GM12878 (cell line): Measurements from ENCODE around the gene TGFB1I1. TPM values are rescaled to one million over a fixed set of nuclear protein-coding genes. Genes with fewer than 3 reads are reported as not detected.

ENCODE experiments used
- ATAC-seq: fragments of 200-7000 bp; cut with Tn5 transposase; 3 replicates; pipeline ENCODE4 v1.9.1; 2020; ENCODE audit warnings: mild to moderate bottlenecking, moderate library complexity
- BruUV-seq: library from RNA; stranded (reverse); fragments of 400-500 nt; replicated peaks from 2 replicates; lab custom pipeline; 2021; lab: Mats Ljungman, UMichigan
- CTCF ChIA-PET: fragments of 300-600 bp; sonication (Branson Sonifier 250); formaldehyde crosslinking; extraction: SDS; loops from one replicate; lab custom pipeline; 2021; ENCODE audit warnings: inconsistent platforms; lab: Yijun Ruan, JAX
- POLR2A ChIA-PET: fragments of 350-600 bp; formaldehyde crosslinking; extraction: SDS; loops from one replicate; lab custom pipeline; 2021; ENCODE audit warnings: inconsistent platforms; lab: Charles Lee
- RAD21 ChIA-PET: fragments of 300-600 bp; sonication (Branson Sonifier 250); formaldehyde crosslinking; loops from one replicate; lab custom pipeline; 2023; ENCODE audit warnings: antibody characterized with exemption; ENCODE audit not compliant: unreplicated experiment; lab: Charles Lee
- SMC1A ChIA-PET: fragments of 300-600 bp; sonication (Branson Sonifier 250); formaldehyde crosslinking; loops from one replicate; lab custom pipeline; 2023; ENCODE audit not compliant: unreplicated experiment, uncharacterized antibody; lab: Charles Lee
- DNase-seq: peaks from one replicate; pipeline ENCODE4 v3.0.0-alpha.2; 2011; ENCODE audit warnings: low read depth, low spot score
- FAIRE-seq: peaks from 3 replicates; lab custom pipeline; 2011; peaks lifted over from hg19 to GRCh38; lab: Jason Lieb, UNC
- H2AFZ ChIP-seq: 2 replicates; pipeline ENCODE4 v1.6.0; 2011; ENCODE audit warnings: low read depth, low read length, control low read depth; ENCODE audit not compliant: control insufficient read depth
- H3K27ac ChIP-seq: 2 replicates; pipeline ENCODE4 v1.5.1; 2011; ENCODE audit warnings: control low read depth; ENCODE audit not compliant: control insufficient read depth, insufficient read depth
- H3K27me3 ChIP-seq, 2 experiments: replicated peaks in 1 of 2; 2 replicates each; pipeline versions ENCODE4 v1.6.0 to v1.6.1; 2011; ENCODE audit warnings: low read length in 1 of 2; ENCODE audit not compliant: control insufficient read depth in 2 of 2, insufficient read depth in 2 of 2
- H3K36me3 ChIP-seq, 2 experiments: 2 replicates each; pipeline ENCODE4 v1.5.1; 2011; ENCODE audit warnings: low read length in 1 of 2; ENCODE audit not compliant: control insufficient read depth in 2 of 2, insufficient read depth in 2 of 2
- H3K4me1 ChIP-seq: 2 replicates; pipeline ENCODE4 v1.6.1; 2011; ENCODE audit warnings: mild to moderate bottlenecking, low read length, moderate library complexity, mixed read lengths; ENCODE audit not compliant: control insufficient read depth, insufficient read depth
- H3K4me2 ChIP-seq: 2 replicates; pipeline ENCODE4 v1.6.0; 2011; ENCODE audit warnings: control low read depth; ENCODE audit not compliant: control insufficient read depth, insufficient read depth
- H3K4me3 ChIP-seq: fragments of 200-600 bp; sonication (generic); 2 replicates; pipeline ENCODE4 v1.5.1; 2016
- H3K79me2 ChIP-seq: 2 replicates; pipeline ENCODE4 v1.6.0; 2011; ENCODE audit warnings: low read length; ENCODE audit not compliant: control insufficient read depth, insufficient read depth
- H3K9ac ChIP-seq: 2 replicates; pipeline ENCODE4 v1.8.0; 2011; ENCODE audit warnings: low read length, control low read depth, mixed read lengths; ENCODE audit not compliant: control insufficient read depth, insufficient read depth
- H3K9me3 ChIP-seq: replicated peaks from 3 replicates; pipeline ENCODE4 v1.5.1; 2011; ENCODE audit warnings: mild to moderate bottlenecking, low read length; ENCODE audit not compliant: control insufficient read depth, insufficient read depth
- H4K20me1 ChIP-seq: 2 replicates; pipeline ENCODE4 v1.6.0; 2011; ENCODE audit not compliant: control insufficient read depth, insufficient read depth
- BCL11A ChIP-seq: IDR thresholded peaks from 2 replicates; pipeline ENCODE4 v1.6.1; 2011; ENCODE audit warnings: low read depth, low read length
- BMI1 ChIP-seq: fragments of 450-650 bp; IDR thresholded peaks from 2 replicates; pipeline ENCODE4 v1.6.1; 2016; ENCODE audit warnings: mild to moderate bottlenecking, moderate library complexity, borderline replicate concordance
- FOXM1 ChIP-seq: IDR thresholded peaks from 2 replicates; pipeline ENCODE4 v1.6.1; 2012; ENCODE audit warnings: low read depth, mild to moderate bottlenecking, inconsistent platforms, low read length, moderate library complexity
- HDAC6 ChIP-seq: fragments of 200-600 bp; sonication (generic); IDR thresholded peaks from one replicate; pipeline ENCODE4 v1.8.0; 2017; ENCODE audit warnings: antibody characterized with exemption; ENCODE audit not compliant: unreplicated experiment
- POU2F2 ChIP-seq: IDR thresholded peaks from 3 replicates; pipeline ENCODE4 v1.6.1; 2011; ENCODE audit warnings: low read depth, mild to moderate bottlenecking, low read length, borderline replicate concordance
- SMAD5 ChIP-seq: IDR thresholded peaks from 2 replicates; pipeline ENCODE4 v1.6.1; 2016; ENCODE audit warnings: antibody characterized with exemption, low read depth
- SUZ12 ChIP-seq: fragments of 200-600 bp; sonication (generic); IDR thresholded peaks from one replicate; pipeline ENCODE4 v1.6.1; 2018; ENCODE audit warnings: antibody characterized with exemption, mild to moderate bottlenecking; ENCODE audit not compliant: unreplicated experiment
- ZNF24 ChIP-seq: fragments of 450-650 bp; IDR thresholded peaks from 2 replicates; pipeline ENCODE4 v1.6.1; 2017; ENCODE audit warnings: antibody characterized with exemption, mild to moderate bottlenecking
- ZNF274 ChIP-seq: IDR thresholded peaks from one replicate; pipeline ENCODE4 v1.8.0; 2011; ENCODE audit not compliant: insufficient read length, insufficient read depth
- WGBS: methylation state at CpG from one replicate; pipeline ENCODE4 v1.1.6; 2016; ENCODE audit warnings: low lambda C conversion rate; ENCODE audit not compliant: insufficient replicate concordance, insufficient coverage; ENCODE audit errors: missing lambda C conversion rate; 5-methylcytosine and 5-hydroxymethylcytosine counted together
- in situ Hi-C: fragments of 300-500 bp; cut with MboI; formaldehyde crosslinking; loops from 9 replicates; pipeline ENCODE4 v1.14.3; 2018; ENCODE audit warnings: mixed read lengths
- intact Hi-C: fragments of 100-400 bp; cut with micrococcal nuclease; formaldehyde crosslinking; loops from one replicate; pipeline ENCODE4 v1.14.2; 2022; ENCODE audit not compliant: unreplicated experiment
- polyA plus RNA-seq, 11 experiments: library from polyadenylated mRNA; depleted of rRNA in 4 of 11; unstranded in 6 of 11; stranded (reverse) in 5 of 11; fragments of >200 nt; fragmentation: Nextera tagmentation in 4 of 11; fragmentation: Illumina TruSeq in 1 of 11; extraction: Ambion mirVana in 4 of 11; extraction: Trizol in 1 of 11; gene quantifications; 1 replicate in 1 of 11; 2 replicates in 10 of 11; pipeline versions ENCODE4 v1.2.1 to v1.2.3, GENCODE V29; 2011 to 2016; ENCODE audit warnings: inconsistent platforms in 2 of 11, missing spikeins in 2 of 11, low read depth in 1 of 11
- total RNA-seq, 4 experiments: library from RNA; depleted of rRNA in 3 of 4; stranded (reverse); fragments of >200 nt in 3 of 4; fragmentation: Illumina TruSeq in 1 of 4; extraction: Trizol in 1 of 4; gene quantifications; 2 replicates each; pipeline versions ENCODE4 v1.2.1 to v1.2.3, GENCODE V29; 2013 to 2021
- TF ChIP-seq, protein P1 (sequence below): fragments of 150-350 bp; IDR thresholded peaks from 2 replicates; pipeline ENCODE4 v1.6.1; 2014; ENCODE audit warnings: mild to moderate bottlenecking, low read depth, low read length
- TF ChIP-seq, protein P2 (sequence below): IDR thresholded peaks from 2 replicates; pipeline ENCODE4 v1.6.1; 2012; ENCODE audit warnings: low read depth, low read length, improper control_type of control experiment
- TF ChIP-seq, protein P3 (sequence below): IDR thresholded peaks from 2 replicates; pipeline ENCODE4 v1.6.1; 2012; ENCODE audit warnings: improper control_type of control experiment, low read depth, low read length; ENCODE audit not compliant: insufficient replicate concordance
- TF ChIP-seq, protein P4 (sequence below): IDR thresholded peaks from 2 replicates; pipeline ENCODE4 v1.6.1; 2012; ENCODE audit warnings: low read depth, low read length, improper control_type of control experiment

Gene TGFB1I1
- total and polyA plus RNA-seq, 10 of the 15 experiments (the other 5 are each of a cell fraction or from before 2014, with no cell fraction given): 0.13 to 2.3 (median 0.41) TPM; not detected in 2

DNA sequence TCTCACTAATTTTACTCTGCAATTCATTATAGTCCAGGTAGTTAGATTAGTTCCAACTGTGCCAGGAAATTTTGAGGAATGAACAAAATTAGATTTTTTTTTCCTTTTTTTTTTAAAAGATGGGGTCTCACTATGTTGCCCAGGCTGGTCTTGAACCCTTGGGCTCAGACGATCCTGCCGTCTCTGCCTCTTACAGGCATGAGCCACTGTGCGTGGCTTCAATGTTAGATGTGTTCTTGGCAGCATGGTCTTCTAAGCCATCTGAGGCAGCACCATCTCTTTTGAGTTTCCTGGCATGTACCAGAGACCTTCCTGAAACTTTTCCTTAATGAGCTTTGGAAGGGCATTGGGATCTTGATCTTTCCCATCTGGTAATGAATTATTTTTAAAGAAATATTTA lies 53.2 kb downstream of the TGFB1I1 start:
- FAIRE-seq: no peak

More for the DNA sequence above, 53.2 kb downstream of the TGFB1I1 start:
- H2AFZ ChIP-seq: no peak overlapping the region
- H3K9ac ChIP-seq: no peak overlapping the region
- no peaks in the 10 kb centered on the region for H3K36me3 ChIP-seq
- H3K79me2 ChIP-seq: no peaks in the 10 kb centered on the region
- no peak overlapping the region for H3K4me2 ChIP-seq
- in situ Hi-C loops: no loop called here
- no peak overlapping the region for H3K4me3 ChIP-seq
- ChIA-PET POLR2A (no interaction called here), RAD21 (no interaction called here)
- no peak overlapping the region for H3K27ac ChIP-seq
- ATAC-seq: no peak
- TF ChIP-seq ZNF274 (no peak), BCL11A (no peak), FOXM1 (no peak), SUZ12 (no peak), HDAC6 (no peak), BMI1 (no peak), ZNF24 (no peak), POU2F2 (no peak), SMAD5 (no peak)
- TF ChIP-seq, protein P1, sequence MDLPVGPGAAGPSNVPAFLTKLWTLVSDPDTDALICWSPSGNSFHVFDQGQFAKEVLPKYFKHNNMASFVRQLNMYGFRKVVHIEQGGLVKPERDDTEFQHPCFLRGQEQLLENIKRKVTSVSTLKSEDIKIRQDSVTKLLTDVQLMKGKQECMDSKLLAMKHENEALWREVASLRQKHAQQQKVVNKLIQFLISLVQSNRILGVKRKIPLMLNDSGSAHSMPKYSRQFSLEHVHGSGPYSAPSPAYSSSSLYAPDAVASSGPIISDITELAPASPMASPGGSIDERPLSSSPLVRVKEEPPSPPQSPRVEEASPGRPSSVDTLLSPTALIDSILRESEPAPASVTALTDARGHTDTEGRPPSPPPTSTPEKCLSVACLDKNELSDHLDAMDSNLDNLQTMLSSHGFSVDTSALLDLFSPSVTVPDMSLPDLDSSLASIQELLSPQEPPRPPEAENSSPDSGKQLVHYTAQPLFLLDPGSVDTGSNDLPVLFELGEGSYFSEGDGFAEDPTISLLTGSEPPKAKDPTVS: no peak
- TF ChIP-seq, protein P2, sequence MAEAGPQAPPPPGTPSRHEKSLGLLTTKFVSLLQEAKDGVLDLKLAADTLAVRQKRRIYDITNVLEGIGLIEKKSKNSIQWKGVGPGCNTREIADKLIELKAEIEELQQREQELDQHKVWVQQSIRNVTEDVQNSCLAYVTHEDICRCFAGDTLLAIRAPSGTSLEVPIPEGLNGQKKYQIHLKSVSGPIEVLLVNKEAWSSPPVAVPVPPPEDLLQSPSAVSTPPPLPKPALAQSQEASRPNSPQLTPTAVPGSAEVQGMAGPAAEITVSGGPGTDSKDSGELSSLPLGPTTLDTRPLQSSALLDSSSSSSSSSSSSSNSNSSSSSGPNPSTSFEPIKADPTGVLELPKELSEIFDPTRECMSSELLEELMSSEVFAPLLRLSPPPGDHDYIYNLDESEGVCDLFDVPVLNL: no peak
- TF ChIP-seq, protein P3, sequence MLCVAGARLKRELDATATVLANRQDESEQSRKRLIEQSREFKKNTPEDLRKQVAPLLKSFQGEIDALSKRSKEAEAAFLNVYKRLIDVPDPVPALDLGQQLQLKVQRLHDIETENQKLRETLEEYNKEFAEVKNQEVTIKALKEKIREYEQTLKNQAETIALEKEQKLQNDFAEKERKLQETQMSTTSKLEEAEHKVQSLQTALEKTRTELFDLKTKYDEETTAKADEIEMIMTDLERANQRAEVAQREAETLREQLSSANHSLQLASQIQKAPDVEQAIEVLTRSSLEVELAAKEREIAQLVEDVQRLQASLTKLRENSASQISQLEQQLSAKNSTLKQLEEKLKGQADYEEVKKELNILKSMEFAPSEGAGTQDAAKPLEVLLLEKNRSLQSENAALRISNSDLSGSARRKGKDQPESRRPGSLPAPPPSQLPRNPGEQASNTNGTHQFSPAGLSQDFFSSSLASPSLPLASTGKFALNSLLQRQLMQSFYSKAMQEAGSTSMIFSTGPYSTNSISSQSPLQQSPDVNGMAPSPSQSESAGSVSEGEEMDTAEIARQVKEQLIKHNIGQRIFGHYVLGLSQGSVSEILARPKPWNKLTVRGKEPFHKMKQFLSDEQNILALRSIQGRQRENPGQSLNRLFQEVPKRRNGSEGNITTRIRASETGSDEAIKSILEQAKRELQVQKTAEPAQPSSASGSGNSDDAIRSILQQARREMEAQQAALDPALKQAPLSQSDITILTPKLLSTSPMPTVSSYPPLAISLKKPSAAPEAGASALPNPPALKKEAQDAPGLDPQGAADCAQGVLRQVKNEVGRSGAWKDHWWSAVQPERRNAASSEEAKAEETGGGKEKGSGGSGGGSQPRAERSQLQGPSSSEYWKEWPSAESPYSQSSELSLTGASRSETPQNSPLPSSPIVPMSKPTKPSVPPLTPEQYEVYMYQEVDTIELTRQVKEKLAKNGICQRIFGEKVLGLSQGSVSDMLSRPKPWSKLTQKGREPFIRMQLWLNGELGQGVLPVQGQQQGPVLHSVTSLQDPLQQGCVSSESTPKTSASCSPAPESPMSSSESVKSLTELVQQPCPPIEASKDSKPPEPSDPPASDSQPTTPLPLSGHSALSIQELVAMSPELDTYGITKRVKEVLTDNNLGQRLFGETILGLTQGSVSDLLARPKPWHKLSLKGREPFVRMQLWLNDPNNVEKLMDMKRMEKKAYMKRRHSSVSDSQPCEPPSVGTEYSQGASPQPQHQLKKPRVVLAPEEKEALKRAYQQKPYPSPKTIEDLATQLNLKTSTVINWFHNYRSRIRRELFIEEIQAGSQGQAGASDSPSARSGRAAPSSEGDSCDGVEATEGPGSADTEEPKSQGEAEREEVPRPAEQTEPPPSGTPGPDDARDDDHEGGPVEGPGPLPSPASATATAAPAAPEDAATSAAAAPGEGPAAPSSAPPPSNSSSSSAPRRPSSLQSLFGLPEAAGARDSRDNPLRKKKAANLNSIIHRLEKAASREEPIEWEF: no peak
- TF ChIP-seq, protein P4, sequence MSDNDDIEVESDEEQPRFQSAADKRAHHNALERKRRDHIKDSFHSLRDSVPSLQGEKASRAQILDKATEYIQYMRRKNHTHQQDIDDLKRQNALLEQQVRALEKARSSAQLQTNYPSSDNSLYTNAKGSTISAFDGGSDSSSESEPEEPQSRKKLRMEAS: no peak
- TF ChIP-seq, all 136 proteins: peak for 0
- no peaks in the 10 kb centered on the region for H4K20me1 ChIP-seq
- SMC1A ChIA-PET: no interaction called here
- H3K4me1 ChIP-seq: no peaks in the 10 kb centered on the region
- 46% methylated on average over 3 of the region's 3 CpGs for WGBS
- CTCF ChIA-PET: no interaction called here
- DNase-seq: no peak
- H3K27me3 ChIP-seq: no peaks in the 10 kb centered on the region
- intact Hi-C loops: no loop called here
- no peaks in the 10 kb centered on the region; the same call in 2 of the 3 replicates for H3K9me3 ChIP-seq
- no TSS peak for BruUV-seq
